Measurements from ENCODE around the gene YOD1.

Gene YOD1

GRCh38 chr1:207004931-207005830 lies 45.8 kb downstream of the YOD1 start:
- peak; percentile 39 for DNase-seq

- DNase-seq, result no peak
These were observed 47.8 kb downstream of the YOD1 start for GRCh38 chr1:207003210-207003609.

- no peak for DNase-seq
These were observed 48.3 kb downstream of the YOD1 start for GRCh38 chr1:207002724-207003146.

GRCh38 chr1:207001492-207002245 lies 49.3 kb downstream of the YOD1 start:
- DNase-seq, result no peak

GRCh38 chr1:207000651-207001291 lies 50.2 kb downstream of the YOD1 start:
- no peak for DNase-seq

GRCh38 chr1:206998816-206999215 lies 52.2 kb downstream of the YOD1 start:
- DNase-seq, result no peak
